BJ (cell line): ENCODE data around the gene EPB41L2. TPM values are rescaled to one million over a fixed set of nuclear protein-coding genes. Genes with fewer than 3 reads are reported as not detected.

Source experiments
- CTCF ChIA-PET: fragments of 350-600 bp; formaldehyde crosslinking; extraction: SDS; loops from one replicate; lab custom pipeline; 2021; ENCODE audit warnings: antibody characterized with exemption, inconsistent platforms; lab: Yijun Ruan, JAX
- POLR2A ChIA-PET: fragments of 300-600 bp; sonication (Branson Sonifier 250); formaldehyde crosslinking; extraction: SDS; loops from one replicate; lab custom pipeline; 2021; ENCODE audit warnings: antibody characterized with exemption; lab: Charles Lee
- DNase-seq: peaks from one replicate; pipeline ENCODE4 v3.0.0-alpha.2; 2011; ENCODE audit warnings: low read depth
- H3K27me3 ChIP-seq: 2 replicates; pipeline ENCODE4 v1.6.0; 2011; ENCODE audit warnings: low read length; ENCODE audit not compliant: control insufficient read depth, insufficient read depth
- H3K36me3 ChIP-seq: 2 replicates; pipeline ENCODE4 v1.5.1; 2011; ENCODE audit warnings: low read length; ENCODE audit not compliant: control insufficient read depth, insufficient read depth
- H3K4me3 ChIP-seq: 2 replicates; pipeline ENCODE4 v1.5.1; 2011; ENCODE audit warnings: low read depth, mild to moderate bottlenecking, control low read depth, low read length
- polyA plus RNA-seq: library from polyadenylated mRNA; depleted of rRNA; stranded (reverse); fragments of >200 nt; gene quantifications from 2 replicates; pipeline ENCODE4 v1.2.3, GENCODE V29; 2011
- TF ChIP-seq, protein P1 (sequence below): IDR thresholded peaks from 2 replicates; pipeline ENCODE4 v1.5.1; 2011; ENCODE audit warnings: low read depth, mild to moderate bottlenecking, control low read depth, inconsistent platforms, low read length, moderate library complexity; ENCODE audit not compliant: insufficient read depth

EPB41L2 gene
- polyA plus RNA-seq, 1 experiment, result 24.5 TPM

DNA sequence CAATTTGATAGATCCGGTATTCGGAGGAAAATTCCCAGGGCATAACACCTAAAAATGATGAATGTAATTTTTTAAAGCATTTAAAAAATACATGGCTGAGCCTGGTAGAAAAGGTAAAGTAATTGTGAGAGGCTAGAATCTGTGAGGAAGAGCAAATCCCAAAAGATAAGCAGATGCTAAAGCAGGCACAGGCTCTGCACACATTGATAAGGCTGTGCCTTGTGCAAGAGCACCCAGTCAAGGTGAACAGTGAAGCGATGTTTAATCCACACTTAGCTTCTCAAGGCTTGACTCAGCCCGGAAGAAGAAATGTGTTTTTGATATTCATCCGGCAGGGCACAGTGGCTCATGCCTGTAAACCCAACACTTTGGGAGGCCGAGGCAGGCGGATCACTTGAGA is 5.1 kb upstream of the EPB41L2 start:
- Histone ChIP-seq H3K36me3 (no peaks in the 10 kb centered on the region), H3K4me3 (no peak overlapping the region), H3K27me3 (no peaks in the 10 kb centered on the region)
- TF ChIP-seq, protein P1, sequence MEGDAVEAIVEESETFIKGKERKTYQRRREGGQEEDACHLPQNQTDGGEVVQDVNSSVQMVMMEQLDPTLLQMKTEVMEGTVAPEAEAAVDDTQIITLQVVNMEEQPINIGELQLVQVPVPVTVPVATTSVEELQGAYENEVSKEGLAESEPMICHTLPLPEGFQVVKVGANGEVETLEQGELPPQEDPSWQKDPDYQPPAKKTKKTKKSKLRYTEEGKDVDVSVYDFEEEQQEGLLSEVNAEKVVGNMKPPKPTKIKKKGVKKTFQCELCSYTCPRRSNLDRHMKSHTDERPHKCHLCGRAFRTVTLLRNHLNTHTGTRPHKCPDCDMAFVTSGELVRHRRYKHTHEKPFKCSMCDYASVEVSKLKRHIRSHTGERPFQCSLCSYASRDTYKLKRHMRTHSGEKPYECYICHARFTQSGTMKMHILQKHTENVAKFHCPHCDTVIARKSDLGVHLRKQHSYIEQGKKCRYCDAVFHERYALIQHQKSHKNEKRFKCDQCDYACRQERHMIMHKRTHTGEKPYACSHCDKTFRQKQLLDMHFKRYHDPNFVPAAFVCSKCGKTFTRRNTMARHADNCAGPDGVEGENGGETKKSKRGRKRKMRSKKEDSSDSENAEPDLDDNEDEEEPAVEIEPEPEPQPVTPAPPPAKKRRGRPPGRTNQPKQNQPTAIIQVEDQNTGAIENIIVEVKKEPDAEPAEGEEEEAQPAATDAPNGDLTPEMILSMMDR, result no peak
- DNase-seq, result no peak
- ChIA-PET CTCF (no interaction called here), POLR2A (no interaction called here)

DNA sequence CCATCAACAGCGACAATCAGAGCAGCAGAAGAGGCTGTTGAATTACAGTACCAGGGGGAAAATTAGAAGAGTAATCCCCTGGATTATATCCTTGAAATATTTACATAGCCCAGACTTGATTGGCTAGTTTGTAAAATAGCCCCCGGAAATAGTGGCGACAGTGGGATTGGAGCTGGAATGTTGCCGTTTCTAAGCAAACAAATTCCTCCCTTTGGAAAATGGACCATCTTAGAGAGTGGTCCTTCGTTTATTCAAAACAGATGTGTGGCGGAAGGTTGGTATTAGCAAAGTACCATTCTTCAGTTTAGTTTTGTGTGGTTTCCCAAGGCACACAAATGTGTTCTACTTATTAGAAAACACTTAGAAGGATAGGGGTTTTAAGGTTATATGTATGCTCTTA is 4.5 kb upstream of the EPB41L2 start:
- no peak for DNase-seq
- CTCF ChIA-PET, result no interaction called here
- Histone ChIP-seq H3K36me3 (no peaks in the 10 kb centered on the region), H3K27me3 (no peaks in the 10 kb centered on the region), H3K4me3 (no peak overlapping the region)
- POLR2A ChIA-PET, result no interaction called here
- TF ChIP-seq, protein P1, result no peak

DNA sequence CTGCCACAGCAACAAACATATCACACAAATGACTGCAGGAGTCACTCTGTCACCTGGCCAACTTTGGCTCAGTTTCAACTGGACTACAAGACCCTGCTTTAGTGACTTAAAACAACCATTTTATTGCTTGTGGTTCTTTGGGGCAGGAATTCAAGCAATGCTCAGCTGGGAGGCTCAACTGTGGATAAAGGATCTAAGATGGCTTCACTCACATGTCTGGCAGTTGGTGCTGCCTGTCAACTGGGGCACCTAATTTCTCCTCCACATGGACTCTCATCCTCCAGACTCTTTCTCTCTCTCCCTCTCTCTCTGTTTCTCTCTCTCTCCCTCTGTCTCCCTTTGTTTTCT is 2.8 kb upstream of the EPB41L2 start:
- H3K27me3 ChIP-seq, result no peaks in the 10 kb centered on the region
- no peak overlapping the region for H3K4me3 ChIP-seq
- ChIA-PET CTCF (interaction anchor here (1.0 kb wide), 1 partner anchor 193 kb away, joined by 3 read pairs; no protein-coding TSS in a partner anchor), POLR2A (no interaction called here)
- DNase-seq, result no peak
- TF ChIP-seq, protein P1, result no peak
- H3K36me3 ChIP-seq, result no peaks in the 10 kb centered on the region

DNA sequence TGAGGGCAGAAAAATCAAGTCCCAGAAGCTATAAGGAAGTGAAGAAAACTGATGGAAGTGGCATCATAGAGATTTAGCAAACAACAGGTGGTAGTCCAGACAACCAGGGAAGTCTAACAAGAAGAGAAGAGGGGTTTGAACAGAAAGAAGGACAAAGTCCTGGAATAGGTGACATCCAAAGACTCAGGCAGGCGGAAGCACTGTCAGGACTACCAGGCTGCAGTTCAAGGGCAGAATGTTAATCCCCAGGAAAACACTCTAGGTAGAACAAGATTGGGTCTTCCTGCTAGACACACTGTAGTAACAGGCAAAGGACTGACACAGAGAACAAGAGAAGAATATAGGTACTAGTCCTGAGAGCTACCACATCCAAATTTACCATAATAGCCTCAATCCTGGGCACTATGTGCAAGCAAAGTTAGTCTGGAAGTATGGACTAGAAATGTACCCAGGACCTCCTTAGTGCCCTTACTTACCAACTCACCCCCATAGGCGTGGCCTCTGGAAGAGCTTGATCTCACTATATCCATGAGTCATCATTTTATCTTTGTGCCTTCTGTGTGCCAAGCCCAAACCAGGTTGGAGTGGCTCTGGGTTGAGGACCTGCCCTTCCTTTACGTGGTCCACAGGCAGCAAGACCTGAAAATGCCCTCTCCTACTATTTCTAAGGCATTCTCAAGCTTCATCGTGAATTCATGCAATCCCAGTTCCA is 2.2 kb upstream of the EPB41L2 start:
- CTCF ChIA-PET, result interaction anchor here (1.0 kb wide), 1 partner anchor 193 kb away, joined by 3 read pairs; no protein-coding TSS in a partner anchor
- no peak for DNase-seq
- no peak overlapping the region for H3K4me3 ChIP-seq
- no peaks in the 10 kb centered on the region for H3K27me3 ChIP-seq
- H3K36me3 ChIP-seq, result no peaks in the 10 kb centered on the region
- TF ChIP-seq, protein P1, result no peak
- POLR2A ChIA-PET, result no interaction called here

DNA sequence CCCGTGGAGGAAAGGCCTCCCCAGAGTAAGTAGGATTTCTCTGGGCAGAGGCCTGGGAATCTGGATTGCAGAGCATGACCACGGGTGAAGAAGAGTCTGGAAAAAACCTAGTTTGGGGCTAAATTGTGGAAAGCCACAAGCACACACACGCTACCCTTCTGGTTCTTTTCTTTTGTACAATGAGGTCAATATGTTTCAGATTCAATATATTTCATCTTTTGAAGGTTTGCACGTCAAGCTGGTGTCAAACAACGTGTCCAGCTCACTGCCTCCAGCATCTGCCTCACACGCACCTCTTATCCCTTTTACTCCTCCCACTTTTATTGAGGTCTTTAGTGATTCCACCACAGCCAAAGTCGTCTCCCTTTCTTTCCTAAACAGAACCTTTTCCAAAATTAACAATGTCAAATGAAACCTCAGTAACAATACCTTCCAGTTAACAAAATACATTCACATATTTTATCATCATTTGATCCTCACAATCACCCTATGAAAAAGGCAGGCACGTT is 773 bp upstream of the EPB41L2 start:
- Histone ChIP-seq H3K4me3 (peak overlapping the region; percentile 92), H3K27me3 (no peaks in the 10 kb centered on the region), H3K36me3 (no peaks in the 10 kb centered on the region)
- ChIA-PET POLR2A (no interaction called here), CTCF (interaction anchor here (1.6 kb wide), 1 partner anchor 94 kb away, joined by 3 read pairs; no protein-coding TSS in a partner anchor)
- DNase-seq, result no peak
- TF ChIP-seq, protein P1, result no peak
